Measurements from ENCODE around the gene HOXA7.

- TF ChIP-seq CREB1 (IDR thresholded peaks at IDR 0.05) = no peak
- TF ChIP-seq POLR2AphosphoS5 (IDR thresholded peaks at IDR 0.05; ENCODE audit: low read depth, low read length) = no peak
- TF ChIP-seq CTCF (IDR thresholded peaks at IDR 0.05; ENCODE audit: control extremely low read depth in 1 of 3, insufficient read depth in 1 of 3, low read depth in 1 of 3, low read length in 3 of 3) = no peak
- no peak for TF ChIP-seq BCL11A (IDR thresholded peaks at IDR 0.05; ENCODE audit: low read depth in 2 of 2, low read length in 2 of 2)
- no peak for TF ChIP-seq RFX5 (IDR thresholded peaks at IDR 0.05; ENCODE audit: borderline replicate concordance, low read depth, low read length)
- no peak for TF ChIP-seq ZNF274 (IDR thresholded peaks at IDR 0.05; ENCODE audit: borderline replicate concordance, extremely low read depth, low read length)
- no peak for TF ChIP-seq CHD2 (IDR thresholded peaks at IDR 0.05; ENCODE audit: low read length)
- no peak for TF ChIP-seq POLR2A (IDR thresholded peaks at IDR 0.05; ENCODE audit: control extremely low read depth in 1 of 2, low read depth in 2 of 2, low read length in 2 of 2)
- no peak for TF ChIP-seq YY1 (IDR thresholded peaks at IDR 0.05; ENCODE audit: low read depth, low read length)
- TF ChIP-seq ATF3 (IDR thresholded peaks at IDR 0.05; ENCODE audit: insufficient read depth, low read depth, low read length) = no peak
- no peak for TF ChIP-seq MAX (IDR thresholded peaks at IDR 0.05)
- TF ChIP-seq SAP30 (IDR thresholded peaks at IDR 0.05; ENCODE audit: insufficient read depth, insufficient replicate concordance, low read length) = no peak
- TF ChIP-seq KDM5A (IDR thresholded peaks at IDR 0.05; ENCODE audit: low read length) = no peak
- TF ChIP-seq EP300 (IDR thresholded peaks at IDR 0.05; ENCODE audit: borderline replicate concordance in 1 of 2, low read depth in 2 of 2, low read length in 2 of 2) = no peak
Observed at GRCh38 chr7:27114881-27115220, 41.6 kb downstream of the HOXA7 start.

Data from H1 (cell line).